ENCODE data around the gene SLC22A4.

Gene SLC22A4

DNA sequence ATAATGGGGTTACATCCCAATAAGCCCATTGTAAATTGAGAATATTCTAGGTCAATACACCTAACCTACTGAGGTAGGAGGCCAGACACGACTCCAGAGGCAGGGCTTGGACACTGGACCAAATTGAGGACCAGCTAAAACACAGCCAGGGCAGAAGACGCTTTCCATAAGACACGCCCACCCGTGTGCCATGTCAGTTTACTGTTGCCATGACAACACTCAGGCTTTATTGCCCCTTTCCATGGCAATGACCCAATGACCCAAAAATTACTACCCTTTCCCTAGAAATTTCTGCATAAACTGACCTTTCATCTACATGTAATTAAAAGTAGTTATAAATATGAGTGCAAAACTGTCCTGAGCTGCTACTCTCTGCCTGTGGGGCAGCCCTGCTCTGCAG is 31.5 kb downstream of the SLC22A4 start:
- TF ChIP-seq POLR2AphosphoS5 (IDR thresholded peaks at IDR 0.05; ENCODE audit: low read depth, low read length) (no peak), SIN3A (IDR thresholded peaks at IDR 0.05; ENCODE audit: borderline replicate concordance, insufficient read depth, low read length) (no peak), REST (IDR thresholded peaks at IDR 0.05; ENCODE audit: insufficient read depth in 1 of 2, low read depth in 2 of 2, low read length in 2 of 2) (no peak), TAF1 (IDR thresholded peaks at IDR 0.05; ENCODE audit: borderline replicate concordance, insufficient read depth, low read length) (no peak), FOXP2 (optimal IDR thresholded peaks at IDR 0.05; ENCODE audit: borderline replicate concordance, extremely low read depth, extremely low read length, insufficient read depth) (no peak)

DNA sequence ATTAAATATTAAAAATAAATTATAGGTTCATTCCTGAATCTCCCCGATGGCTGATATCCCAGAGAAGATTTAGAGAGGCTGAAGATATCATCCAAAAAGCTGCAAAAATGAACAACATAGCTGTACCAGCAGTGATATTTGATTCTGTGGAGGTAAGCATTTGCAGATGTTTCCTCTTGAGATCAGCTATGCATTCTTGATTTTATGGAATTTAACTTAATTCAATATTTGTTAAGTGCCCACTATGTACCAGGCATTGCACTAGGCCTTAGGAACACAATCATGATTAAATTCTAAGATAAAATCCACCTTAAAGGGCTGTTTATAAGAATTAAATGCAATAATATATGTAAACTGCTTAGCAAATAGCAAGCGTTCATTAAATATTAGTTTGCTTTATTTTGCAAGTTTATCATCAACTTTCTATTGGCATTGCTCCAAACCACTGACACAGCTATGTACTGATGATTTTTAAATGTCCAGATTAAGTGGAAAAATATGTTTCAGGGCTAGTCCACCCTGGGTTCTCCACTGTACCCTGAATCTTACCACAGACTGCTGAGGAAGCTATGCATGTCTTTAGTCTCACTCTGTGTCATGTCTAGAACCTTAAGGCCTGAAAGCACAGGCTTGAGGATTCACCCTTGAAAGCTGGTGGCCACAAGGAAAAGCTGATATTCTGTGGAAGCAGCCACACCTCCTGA is 33.2 kb downstream of the SLC22A4 start:
- TF ChIP-seq SIN3A (IDR thresholded peaks at IDR 0.05; ENCODE audit: borderline replicate concordance, insufficient read depth, low read length) (no peak), POLR2AphosphoS5 (IDR thresholded peaks at IDR 0.05; ENCODE audit: low read depth, low read length) (no peak), REST (IDR thresholded peaks at IDR 0.05; ENCODE audit: insufficient read depth in 1 of 2, low read depth in 2 of 2, low read length in 2 of 2) (no peak), TAF1 (IDR thresholded peaks at IDR 0.05; ENCODE audit: borderline replicate concordance, insufficient read depth, low read length) (no peak), FOXP2 (optimal IDR thresholded peaks at IDR 0.05; ENCODE audit: borderline replicate concordance, extremely low read depth, extremely low read length, insufficient read depth) (no peak)

GRCh38 chr5:132334812-132335211 is 40.6 kb downstream of the SLC22A4 start:
- TF ChIP-seq FOXP2 (optimal IDR thresholded peaks at IDR 0.05; ENCODE audit: borderline replicate concordance, extremely low read depth, extremely low read length, insufficient read depth) (no peak), SIN3A (IDR thresholded peaks at IDR 0.05; ENCODE audit: borderline replicate concordance, insufficient read depth, low read length) (no peak), REST (IDR thresholded peaks at IDR 0.05; ENCODE audit: insufficient read depth in 1 of 2, low read depth in 2 of 2, low read length in 2 of 2) (no peak), TAF1 (IDR thresholded peaks at IDR 0.05; ENCODE audit: borderline replicate concordance, insufficient read depth, low read length) (no peak), POLR2AphosphoS5 (IDR thresholded peaks at IDR 0.05; ENCODE audit: low read depth, low read length) (no peak)

- TF ChIP-seq REST (IDR thresholded peaks at IDR 0.05; ENCODE audit: insufficient read depth in 1 of 2, low read depth in 2 of 2, low read length in 2 of 2): no peak
- no peak for TF ChIP-seq TAF1 (IDR thresholded peaks at IDR 0.05; ENCODE audit: borderline replicate concordance, insufficient read depth, low read length)
- TF ChIP-seq SIN3A (IDR thresholded peaks at IDR 0.05; ENCODE audit: borderline replicate concordance, insufficient read depth, low read length): no peak
- no peak for TF ChIP-seq POLR2AphosphoS5 (IDR thresholded peaks at IDR 0.05; ENCODE audit: low read depth, low read length)
- TF ChIP-seq FOXP2 (optimal IDR thresholded peaks at IDR 0.05; ENCODE audit: borderline replicate concordance, extremely low read depth, extremely low read length, insufficient read depth): no peak
Measured at GRCh38 chr5:132335402-132335801, 41.2 kb downstream of the SLC22A4 start.

Measured in PFSK-1 (cell line).